NCI-H1048 (cell line): ENCODE results near the gene KLC1.

ENCODE experiments used
- DNase-seq: peaks from one replicate; lab custom pipeline; 2025; lab: John Stamatoyannopoulos, UW

KLC1 gene

GRCh38 chr14:103721334-103722120 lies 92.5 kb downstream of the KLC1 start:
- DNase-seq: no peak

DNA sequence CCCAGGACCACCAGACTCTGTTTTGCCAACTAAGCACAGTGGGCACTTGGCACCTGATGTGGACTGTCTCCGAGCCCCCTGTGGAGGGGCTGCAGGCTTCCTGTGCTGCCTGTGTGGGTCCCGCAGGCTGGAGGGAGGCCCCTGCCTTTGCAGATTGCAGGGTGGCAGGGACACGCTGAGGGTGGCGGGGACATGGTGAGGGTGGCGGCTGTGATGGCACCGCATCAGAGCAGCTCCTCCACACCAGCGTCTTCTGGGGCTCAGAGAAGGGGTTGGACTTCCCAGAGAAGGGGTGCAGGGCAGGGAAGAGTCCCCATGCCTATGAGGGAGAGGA lies 94.7 kb downstream of the KLC1 start:
- DNase-seq: no peak

DNA sequence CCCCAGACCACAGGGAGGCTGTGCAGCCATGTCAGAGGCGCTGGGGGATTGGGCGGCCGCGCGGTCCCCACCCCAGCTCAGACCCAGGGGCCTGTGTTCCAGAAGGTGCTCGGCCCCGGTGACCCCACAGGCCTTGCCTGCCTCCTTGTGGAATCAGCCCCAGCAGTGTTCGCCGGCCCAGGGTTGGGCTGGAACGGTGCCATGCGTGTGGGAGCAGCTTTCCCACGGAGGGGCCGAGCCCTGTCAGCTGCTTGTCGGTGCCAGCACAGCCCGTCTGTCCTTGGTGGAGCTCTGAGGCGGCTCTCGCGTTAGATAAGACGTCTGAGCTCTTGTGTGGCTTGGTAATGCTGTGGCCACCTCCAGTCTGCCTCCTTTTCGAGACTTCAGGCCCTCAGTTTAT lies 95.1 kb downstream of the KLC1 start:
- DNase-seq: no peak

GRCh38 chr14:103725001-103725682 lies 96.1 kb downstream of the KLC1 start:
- no peak for DNase-seq

GRCh38 chr14:103725739-103726395 lies 96.9 kb downstream of the KLC1 start:
- no peak for DNase-seq

GRCh38 chr14:103726474-103726873 lies 97.5 kb downstream of the KLC1 start:
- no peak for DNase-seq

DNA sequence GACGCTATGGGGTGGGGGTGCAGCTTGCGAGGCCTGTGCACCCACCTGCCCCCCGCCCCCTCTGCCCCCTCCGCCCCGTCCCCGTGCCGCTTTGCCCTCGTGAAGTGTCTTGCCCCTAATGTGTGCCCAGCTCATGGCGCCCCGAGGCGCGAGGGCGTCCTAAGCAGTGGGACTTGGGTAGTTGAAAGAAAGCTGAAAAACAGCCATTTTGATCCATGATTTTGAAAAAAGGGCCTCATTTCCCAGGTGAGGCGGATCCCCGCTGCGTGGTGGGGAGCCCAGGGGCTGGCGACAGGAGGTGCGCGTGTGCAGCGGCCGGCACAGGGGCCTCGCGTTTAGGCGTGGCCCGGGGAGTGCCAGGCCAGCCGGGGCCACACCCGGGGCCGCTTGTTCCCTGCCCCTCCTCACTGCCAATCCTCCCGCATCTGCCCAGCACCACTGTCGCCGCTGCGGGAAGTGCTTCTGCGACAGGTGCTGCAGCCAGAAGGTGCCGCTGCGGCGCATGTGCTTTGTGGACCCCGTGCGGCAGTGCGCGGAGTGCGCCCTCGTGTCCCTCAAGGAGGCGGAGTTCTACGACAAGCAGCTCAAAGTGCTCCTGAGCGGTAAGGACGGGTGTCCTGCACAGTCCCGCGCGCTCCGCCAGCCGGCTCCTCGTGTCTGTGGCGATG lies 98.4 kb downstream of the KLC1 start:
- DNase-seq: no peak

DNA sequence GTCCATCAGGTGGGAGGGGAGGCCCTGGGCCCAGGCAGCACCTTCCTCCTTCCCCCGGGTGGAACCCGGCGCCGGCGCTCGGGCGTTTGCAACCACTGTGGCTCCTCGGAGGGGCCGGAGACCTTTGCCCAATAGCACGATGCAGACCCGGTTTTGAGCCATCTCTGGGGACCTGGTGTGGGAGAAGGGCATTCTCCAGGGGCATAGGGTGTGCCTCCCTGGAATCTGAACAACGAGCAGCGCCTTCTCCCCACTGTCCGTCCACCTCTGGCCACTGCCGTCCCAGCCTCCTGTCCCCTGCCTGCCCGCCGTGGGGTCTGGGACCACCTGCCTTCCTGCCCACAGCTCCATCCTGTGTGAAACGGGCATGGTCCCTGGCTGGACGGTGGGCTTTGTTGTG lies 99.1 kb downstream of the KLC1 start:
- no peak for DNase-seq

DNA sequence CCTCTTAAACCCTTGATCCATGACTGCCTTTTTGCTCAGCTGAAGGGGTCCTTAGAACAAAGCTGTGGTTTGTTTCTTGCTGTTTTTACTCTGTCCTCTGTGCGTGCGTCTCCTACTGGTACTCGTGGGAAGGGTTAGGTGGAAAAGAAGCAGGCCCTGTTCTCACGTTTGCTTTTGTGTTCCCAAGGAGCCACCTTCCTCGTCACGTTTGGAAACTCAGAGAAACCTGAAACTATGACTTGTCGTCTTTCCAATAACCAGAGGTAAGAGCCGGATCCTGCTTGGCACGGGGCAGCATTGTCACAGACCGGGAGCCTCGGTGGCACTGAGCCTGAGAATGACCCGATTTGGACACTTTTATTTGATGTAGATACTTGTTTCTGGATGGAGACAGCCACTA lies 99.7 kb downstream of the KLC1 start:
- no peak for DNase-seq

DNA sequence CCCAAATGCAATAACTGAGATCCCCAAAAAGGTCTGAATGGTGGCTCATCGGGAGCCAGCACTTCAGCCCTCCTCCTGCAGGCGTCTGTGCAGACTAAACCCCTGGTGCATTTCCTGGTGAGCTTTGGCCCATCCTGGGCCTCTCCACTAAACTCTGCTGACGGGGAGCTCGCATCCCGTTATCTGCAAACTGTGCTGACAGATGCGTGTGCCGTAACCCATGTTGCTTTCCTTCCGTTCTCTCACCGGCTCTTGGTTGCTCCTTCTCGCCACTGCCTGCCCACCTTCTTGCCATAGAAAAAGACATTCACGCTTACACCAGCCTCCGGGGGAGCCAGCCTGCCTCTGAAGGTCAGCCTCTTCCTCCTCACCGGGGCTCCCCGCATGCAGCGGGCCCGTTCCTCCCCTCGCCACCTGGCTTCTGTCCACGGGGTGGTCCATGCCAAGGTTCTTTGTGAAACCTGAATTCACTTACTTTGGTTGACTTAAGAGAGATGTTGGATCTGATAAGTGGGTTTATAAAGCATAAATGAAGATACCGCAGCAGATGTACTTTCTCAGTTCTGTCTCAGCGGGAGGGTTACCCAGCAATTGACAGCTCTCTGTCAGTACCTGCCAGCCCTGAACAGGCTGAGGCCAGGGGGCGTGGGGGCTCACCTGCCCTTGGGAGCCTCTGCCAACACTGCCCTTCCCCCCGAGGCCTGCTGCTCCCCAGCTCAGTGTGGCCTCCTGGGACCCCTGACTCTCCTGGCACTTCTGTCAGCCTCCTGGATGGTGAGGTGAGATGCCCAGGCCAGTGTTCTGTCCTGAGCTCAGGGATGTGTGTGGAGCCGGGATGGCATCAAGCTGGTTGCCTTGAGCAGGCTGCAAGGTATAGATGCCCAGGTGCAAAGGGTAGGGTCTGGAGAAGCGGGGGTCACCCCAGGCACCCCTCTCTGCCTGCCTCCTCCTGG lies 100.8 kb downstream of the KLC1 start:
- DNase-seq: no peak

- no peak for DNase-seq
These were observed 101.6 kb downstream of the KLC1 start for GRCh38 chr14:103730490-103731035.

- DNase-seq: no peak
These were observed 102.5 kb downstream of the KLC1 start for GRCh38 chr14:103731481-103731880.

DNA sequence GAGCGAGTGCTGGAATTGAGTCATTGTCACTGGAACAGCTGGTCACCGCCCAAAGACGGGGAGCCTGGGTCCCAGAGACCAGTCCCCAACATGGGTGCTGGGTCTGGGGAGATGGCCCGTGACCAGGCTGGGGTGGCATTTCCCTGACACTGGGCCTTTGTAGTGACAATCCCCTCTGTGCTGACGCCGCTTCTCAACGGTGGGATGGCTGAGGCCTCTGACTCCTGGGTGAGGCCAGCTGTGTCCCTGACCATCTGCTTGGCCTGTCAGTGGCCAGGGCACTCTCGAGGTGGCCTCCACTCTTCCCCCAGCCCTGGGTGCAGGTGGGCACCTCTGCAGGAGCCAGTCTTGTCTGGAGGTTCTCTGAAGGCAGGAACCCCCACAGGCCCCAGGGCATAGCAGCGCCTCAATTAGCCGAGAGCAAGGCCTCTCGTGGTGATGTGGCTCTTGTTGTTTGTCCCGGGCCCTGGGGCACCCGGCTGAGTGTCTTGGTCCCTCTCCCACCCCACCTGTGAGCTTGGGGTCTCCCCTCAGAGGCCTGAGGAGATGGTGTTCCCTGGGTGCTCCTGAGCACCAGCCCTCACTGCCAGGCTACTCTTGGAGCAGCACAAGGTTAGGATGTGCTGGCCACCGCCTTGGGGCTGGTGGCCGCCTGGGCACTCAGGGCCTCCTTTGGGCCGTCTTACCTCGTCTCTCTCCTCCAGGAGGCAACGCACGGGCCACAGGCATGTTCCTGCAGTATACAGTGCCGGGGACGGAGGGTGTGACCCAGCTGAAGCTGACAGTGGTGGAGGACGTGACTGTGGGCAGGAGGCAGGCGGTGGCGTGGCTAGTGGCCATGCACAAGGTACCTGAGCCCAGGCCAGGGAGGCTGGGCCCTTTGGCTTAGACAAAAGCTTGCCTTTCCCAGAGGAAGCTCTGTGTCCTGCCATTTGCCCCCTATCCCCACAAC lies 103.2 kb downstream of the KLC1 start:
- DNase-seq: no peak

- DNase-seq: no peak
These were observed 104.0 kb downstream of the KLC1 start for GRCh38 chr14:103732868-103733620.

DNA sequence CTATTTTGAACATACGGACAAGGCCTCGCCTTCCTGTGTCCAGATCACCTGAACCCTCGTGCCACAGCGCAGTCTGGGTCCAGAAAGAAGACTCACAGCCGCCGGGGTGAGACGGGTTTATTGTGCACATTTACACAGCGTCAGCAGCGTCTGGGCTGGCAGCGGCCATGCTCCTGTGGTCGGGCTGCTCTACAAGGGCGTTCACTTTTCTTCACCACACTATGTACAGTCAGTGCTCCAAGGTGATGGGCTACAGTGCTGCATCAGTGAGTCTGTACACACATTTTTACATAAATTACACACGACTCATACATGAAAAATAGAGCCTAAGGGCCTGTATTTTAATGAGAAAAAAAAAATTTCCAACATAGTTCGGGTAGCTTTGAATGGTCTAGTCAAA lies 104.6 kb downstream of the KLC1 start:
- no peak for DNase-seq

DNA sequence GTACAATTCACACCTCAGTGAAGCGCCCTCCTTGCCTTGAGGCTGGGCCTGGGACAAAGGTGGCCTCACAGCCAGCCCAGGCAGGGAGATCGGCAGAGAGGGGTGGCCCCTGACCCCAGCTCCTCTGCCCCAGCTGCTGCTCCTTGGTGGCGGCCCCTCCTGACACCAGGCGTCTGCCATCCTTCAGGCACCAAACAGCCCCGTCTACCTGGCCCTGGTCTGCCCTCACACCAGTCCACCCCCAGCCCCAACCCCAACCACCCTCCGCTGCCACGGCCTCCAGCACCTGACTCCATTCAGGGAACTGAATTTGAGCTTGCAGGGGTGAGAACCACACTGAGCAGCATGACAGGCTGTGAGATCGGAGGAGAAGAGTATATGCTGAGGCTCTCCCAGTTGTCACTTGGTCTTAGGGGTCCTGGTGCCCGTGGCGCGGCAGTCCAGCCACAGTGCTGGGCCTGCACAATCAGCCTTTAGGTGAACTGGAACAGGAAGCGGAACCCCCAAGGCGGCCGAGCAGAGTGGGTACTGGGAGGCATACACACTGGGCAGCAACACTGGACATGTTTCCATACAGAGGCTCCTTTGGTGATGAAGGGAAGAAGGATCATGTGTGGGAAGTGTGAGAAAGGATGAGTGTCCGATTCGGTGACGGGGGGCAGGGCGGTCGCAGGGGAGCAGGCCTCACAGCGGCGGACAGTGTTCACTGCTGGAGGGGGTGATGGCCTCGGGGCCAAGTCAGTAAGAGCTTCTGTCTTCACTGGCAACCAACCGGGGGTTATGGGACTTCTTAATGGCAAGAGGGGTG lies 105.3 kb downstream of the KLC1 start:
- DNase-seq: no peak

GRCh38 chr14:103735022-103735421 lies 106.0 kb downstream of the KLC1 start:
- no peak for DNase-seq

DNA sequence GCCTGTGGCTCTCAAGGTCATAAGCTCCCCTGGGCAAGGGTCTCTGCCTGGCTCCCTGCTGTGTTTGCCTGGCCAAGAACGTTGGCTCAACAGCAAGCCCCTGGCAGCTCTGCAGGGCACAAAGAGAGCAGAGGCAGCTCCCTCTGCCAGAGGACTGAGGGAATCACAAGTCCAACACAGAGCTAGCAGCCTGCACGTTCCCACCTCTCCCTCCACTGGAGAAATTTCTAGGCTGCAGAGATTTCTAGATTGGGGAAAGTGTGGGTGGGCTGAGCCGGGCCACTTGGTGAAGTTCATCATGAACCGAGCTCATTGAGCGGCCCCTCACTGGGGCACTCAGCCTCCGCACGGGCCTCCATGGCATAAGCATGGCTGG lies 106.4 kb downstream of the KLC1 start:
- no peak for DNase-seq
